Astrocyte of the spinal cord (primary cell): ENCODE measurements around the gene DPP10.

Experiments
- DNase-seq: peaks from one replicate; pipeline ENCODE4 v3.0.0; 2011; ENCODE audit warnings: low read depth, low spot score
- H3K4me3 ChIP-seq: 2 replicates; pipeline ENCODE4 v1.5.1; 2011; ENCODE audit warnings: low read depth, mild to moderate bottlenecking, low read length, moderate library complexity
- CTCF ChIP-seq: IDR thresholded peaks from 2 replicates; pipeline ENCODE4 v1.5.1; 2012; ENCODE audit warnings: low read depth, mild to moderate bottlenecking, low read length, inconsistent platforms
- in situ Hi-C: cut with HindIII; loops from 2 replicates; pipeline ENCODE4 v1.10.0; 2017; ENCODE audit warnings: low sequenced_read_pairs

Gene DPP10

GRCh38 chr2:114426756-114427155 is 15.7 kb upstream of the DPP10 start:
- DNase-seq = no peak
- in situ Hi-C loops = no loop called here
- no peak for TF ChIP-seq CTCF
- no peak overlapping the region for H3K4me3 ChIP-seq

- DNase-seq = no peak
- TF ChIP-seq CTCF = no peak
- in situ Hi-C loops = no loop called here
- no peak overlapping the region for H3K4me3 ChIP-seq
Measured at GRCh38 chr2:114436329-114436728, 6.1 kb upstream of the DPP10 start.

GRCh38 chr2:114446571-114446970 is 4.1 kb downstream of the DPP10 start:
- in situ Hi-C loops = no loop called here
- DNase-seq = no peak
- H3K4me3 ChIP-seq = no peak overlapping the region
- TF ChIP-seq CTCF = no peak

- DNase-seq = no peak
- in situ Hi-C loops = no loop called here
- no peak overlapping the region for H3K4me3 ChIP-seq
- TF ChIP-seq CTCF = no peak
Measured at GRCh38 chr2:114450639-114451038, 8.2 kb downstream of the DPP10 start.

GRCh38 chr2:114456566-114456965 is 14.1 kb downstream of the DPP10 start:
- TF ChIP-seq CTCF = no peak
- no peak for DNase-seq
- H3K4me3 ChIP-seq = no peak overlapping the region
- in situ Hi-C loops = no loop called here

GRCh38 chr2:114457956-114458355 is 15.5 kb downstream of the DPP10 start:
- no peak overlapping the region for H3K4me3 ChIP-seq
- in situ Hi-C loops = no loop called here
- no peak for TF ChIP-seq CTCF
- no peak for DNase-seq

GRCh38 chr2:114461116-114461515 is 18.7 kb downstream of the DPP10 start:
- in situ Hi-C loops = no loop called here
- no peak for TF ChIP-seq CTCF
- no peak for DNase-seq
- no peak overlapping the region for H3K4me3 ChIP-seq
